Measurements from ENCODE around the gene OR5H6.
"Not testable (repeated sequence)": the region's sequence is repeated elsewhere in the genome, so short reads cannot be mapped to it uniquely, and the experiment has no call there.

OR5H6 gene

GRCh38 chr3:98263944-98264343, at the start of gene OR5H6:
TSS of gene OR5H6 (plus strand) at chr3:98264244. CDS start at chr3:98264333, 89 bp downstream.
- no peak for DNase-seq (ENCODE audit: low read depth in 1 of 2, low spot score in 1 of 2)
- in situ Hi-C loops (cut with HindIII; ENCODE audit: low pct_unique_long_range_greater_than_20kb, low sequenced_read_pairs): no loop called here
- TF ChIP-seq JUND (IDR thresholded peaks at IDR 0.05; ENCODE audit: low read depth): no peak

DNA sequence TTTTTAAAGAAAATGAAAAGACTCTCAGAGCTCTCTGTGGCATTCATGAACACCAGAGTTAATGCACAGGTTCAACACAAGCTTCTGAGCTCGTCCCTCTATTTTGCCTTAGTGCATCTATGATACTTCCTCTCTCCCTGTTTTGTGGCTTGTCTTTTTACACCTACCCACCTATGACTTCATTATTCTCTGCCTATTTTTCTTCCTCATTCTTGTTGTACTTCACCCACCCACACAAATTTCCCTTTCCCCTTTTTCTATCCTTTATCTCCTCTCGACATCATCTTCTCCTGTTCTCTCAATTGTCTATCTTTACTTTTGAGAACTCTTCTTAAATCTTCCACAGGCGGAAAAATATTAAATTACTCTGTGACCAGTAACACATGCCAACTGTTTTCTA, 49.0 kb upstream of the OR5H6 start:
- in situ Hi-C loops (cut with HindIII; ENCODE audit: low pct_unique_long_range_greater_than_20kb, low sequenced_read_pairs): no loop called here
- no peak for DNase-seq (ENCODE audit: low read depth in 1 of 2, low spot score in 1 of 2)
- no peak for TF ChIP-seq JUND (IDR thresholded peaks at IDR 0.05; ENCODE audit: low read depth)

- no peak for DNase-seq (ENCODE audit: low read depth in 1 of 2, low spot score in 1 of 2)
- in situ Hi-C loops (cut with HindIII; ENCODE audit: low pct_unique_long_range_greater_than_20kb, low sequenced_read_pairs): no loop called here
- TF ChIP-seq JUND (IDR thresholded peaks at IDR 0.05; ENCODE audit: low read depth): no peak
Measured at GRCh38 chr3:98223907-98224672, 40.0 kb upstream of the OR5H6 start.

GRCh38 chr3:98232489-98232888, 31.6 kb upstream of the OR5H6 start:
- DNase-seq (ENCODE audit: low read depth in 1 of 2, low spot score in 1 of 2): no peak
- in situ Hi-C loops (cut with HindIII; ENCODE audit: low pct_unique_long_range_greater_than_20kb, low sequenced_read_pairs): no loop called here
- TF ChIP-seq JUND (IDR thresholded peaks at IDR 0.05; ENCODE audit: low read depth): no peak

DNA sequence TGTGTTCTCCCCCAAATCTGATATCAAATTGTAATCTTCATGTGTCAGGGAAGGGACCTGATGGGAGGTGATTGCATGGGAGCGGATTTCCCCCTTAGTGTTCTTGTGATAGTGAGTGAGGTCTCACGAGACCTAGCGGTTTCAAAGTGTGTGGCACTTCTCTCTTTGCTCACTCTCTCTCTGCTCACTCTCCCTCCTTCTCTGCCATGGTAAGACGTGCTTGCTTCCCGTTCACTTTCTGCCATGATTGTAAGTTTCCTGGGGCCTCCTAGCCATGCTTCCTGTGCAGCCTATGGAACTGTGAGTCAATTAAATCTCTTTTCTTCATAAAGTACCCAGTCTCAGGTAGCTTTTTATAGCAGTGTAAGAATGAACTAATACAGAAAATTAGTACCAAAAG, 30.6 kb upstream of the OR5H6 start:
- DNase-seq (ENCODE audit: low read depth in 1 of 2, low spot score in 1 of 2): no peak
- TF ChIP-seq JUND (IDR thresholded peaks at IDR 0.05; ENCODE audit: low read depth): no peak
- in situ Hi-C loops (cut with HindIII; ENCODE audit: low pct_unique_long_range_greater_than_20kb, low sequenced_read_pairs): no loop called here

DNA sequence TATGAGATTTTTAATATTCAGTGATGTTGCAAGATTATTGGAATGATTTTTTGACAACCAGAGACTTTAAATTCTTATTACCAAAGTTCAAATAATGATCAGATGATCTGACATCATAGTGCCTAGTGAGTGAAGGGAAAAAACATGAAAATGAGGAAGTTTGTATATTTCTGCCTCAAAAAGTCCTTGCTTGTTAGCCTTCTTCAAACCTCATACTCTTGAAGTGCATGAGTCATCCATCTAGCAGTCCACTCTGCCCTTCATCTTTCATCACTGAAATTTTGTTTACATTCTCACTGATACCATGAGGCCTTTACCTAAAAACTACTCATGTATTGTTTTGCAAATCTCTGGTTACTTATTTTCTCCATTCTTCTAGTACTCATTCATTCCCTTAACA, 23.9 kb upstream of the OR5H6 start:
- in situ Hi-C loops (cut with HindIII; ENCODE audit: low pct_unique_long_range_greater_than_20kb, low sequenced_read_pairs): no loop called here
- DNase-seq (ENCODE audit: low read depth in 1 of 2, low spot score in 1 of 2): no peak
- no peak for TF ChIP-seq JUND (IDR thresholded peaks at IDR 0.05; ENCODE audit: low read depth)

GRCh38 chr3:98242155-98242554, 21.9 kb upstream of the OR5H6 start:
- in situ Hi-C loops (cut with HindIII; ENCODE audit: low pct_unique_long_range_greater_than_20kb, low sequenced_read_pairs): no loop called here
- no peak for DNase-seq (ENCODE audit: low read depth in 1 of 2, low spot score in 1 of 2)
- TF ChIP-seq JUND (IDR thresholded peaks at IDR 0.05; ENCODE audit: low read depth): no peak

DNA sequence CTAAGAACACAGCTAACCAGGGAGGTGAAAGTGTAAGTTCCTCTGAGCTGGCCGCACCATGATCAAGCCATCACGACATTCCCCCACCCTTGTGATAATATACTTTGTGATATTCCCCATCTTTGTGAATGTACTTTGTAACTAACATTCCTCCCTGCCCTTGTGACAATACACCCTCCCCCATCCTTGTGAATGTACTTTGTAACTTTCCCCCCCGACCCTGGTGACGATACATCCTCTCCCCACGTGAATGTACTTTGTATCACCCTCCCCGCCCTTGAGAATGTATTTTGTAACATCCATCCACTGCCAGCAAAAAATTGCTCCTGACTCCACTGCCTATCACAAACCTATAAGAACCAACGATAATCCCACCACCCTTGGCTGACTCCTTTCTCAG, 20.2 kb upstream of the OR5H6 start:
- no peak for TF ChIP-seq JUND (IDR thresholded peaks at IDR 0.05; ENCODE audit: low read depth)
- in situ Hi-C loops (cut with HindIII; ENCODE audit: low pct_unique_long_range_greater_than_20kb, low sequenced_read_pairs): no loop called here
- DNase-seq (ENCODE audit: low read depth in 1 of 2, low spot score in 1 of 2): no peak

DNA sequence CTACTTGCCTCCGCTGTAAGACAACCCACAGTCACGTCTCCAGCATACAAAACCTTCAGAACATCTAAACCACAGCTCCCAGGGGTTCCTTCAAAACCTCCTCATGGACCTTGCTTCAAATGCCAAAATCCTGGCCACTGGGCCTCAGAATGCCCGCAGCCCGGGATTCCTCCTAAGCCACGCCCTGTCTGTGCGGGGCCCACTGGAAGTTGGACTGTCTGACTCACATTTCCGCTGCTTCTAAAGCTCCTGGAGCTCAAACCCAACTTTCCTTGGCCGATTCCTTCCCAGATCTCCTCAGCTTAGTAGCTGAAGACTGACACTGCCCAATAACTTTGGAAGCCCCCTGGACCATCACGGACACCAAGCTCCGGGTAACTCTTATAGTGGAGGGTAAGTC, 17.9 kb upstream of the OR5H6 start:
- DNase-seq (ENCODE audit: low read depth in 1 of 2, low spot score in 1 of 2): no peak
- in situ Hi-C loops (cut with HindIII; ENCODE audit: low pct_unique_long_range_greater_than_20kb, low sequenced_read_pairs): no loop called here
- TF ChIP-seq JUND (IDR thresholded peaks at IDR 0.05; ENCODE audit: low read depth): no peak

DNA sequence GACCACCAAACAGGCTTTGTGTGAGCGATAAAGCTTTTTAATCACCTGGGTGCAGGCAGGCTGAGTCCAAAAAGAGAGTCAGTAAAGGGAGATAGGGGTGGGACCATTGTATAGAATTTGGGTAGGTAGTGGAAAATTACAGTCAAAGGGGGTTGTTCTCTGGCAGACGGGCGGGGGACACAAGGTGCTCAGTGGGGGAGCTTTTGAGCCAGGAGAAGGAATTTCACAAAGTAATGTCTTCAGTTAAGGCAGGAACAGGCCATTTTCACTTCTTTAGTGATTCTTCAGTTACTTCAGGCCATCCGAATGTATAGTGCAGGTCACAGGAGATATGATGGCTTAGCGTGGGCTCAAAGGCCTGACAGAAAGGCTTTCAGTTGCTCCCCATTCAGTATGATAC, 8.0 kb upstream of the OR5H6 start:
- DNase-seq (ENCODE audit: low read depth in 1 of 2, low spot score in 1 of 2); in situ Hi-C loops (cut with HindIII; ENCODE audit: low pct_unique_long_range_greater_than_20kb, low sequenced_read_pairs): not testable (repeated sequence)

- in situ Hi-C loops (cut with HindIII; ENCODE audit: low pct_unique_long_range_greater_than_20kb, low sequenced_read_pairs): no loop called here
- no peak for TF ChIP-seq JUND (IDR thresholded peaks at IDR 0.05; ENCODE audit: low read depth)
- DNase-seq (ENCODE audit: low read depth in 1 of 2, low spot score in 1 of 2): no peak
Measured at GRCh38 chr3:98259707-98260106, 4.3 kb upstream of the OR5H6 start.

DNA sequence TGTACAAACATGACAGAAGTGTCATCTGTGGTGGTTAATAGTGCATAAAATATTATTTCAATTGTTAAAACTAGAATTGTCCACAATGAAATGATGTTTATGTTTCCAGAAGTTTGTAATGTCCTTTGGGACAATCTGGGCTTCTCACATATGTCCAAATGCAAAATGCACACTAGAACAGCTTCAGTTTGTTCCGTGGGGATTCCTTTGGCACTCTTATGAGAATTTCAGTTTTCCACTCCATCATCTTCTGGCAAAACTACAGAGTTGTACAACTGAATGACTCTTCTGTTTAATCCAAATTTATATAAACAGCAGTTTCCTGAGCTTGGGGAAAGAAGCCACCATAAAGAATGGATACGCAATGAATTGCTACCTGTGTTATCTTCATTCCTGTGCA, 2.0 kb upstream of the OR5H6 start:
- DNase-seq (ENCODE audit: low read depth in 1 of 2, low spot score in 1 of 2): no peak
- in situ Hi-C loops (cut with HindIII; ENCODE audit: low pct_unique_long_range_greater_than_20kb, low sequenced_read_pairs): no loop called here
- no peak for TF ChIP-seq JUND (IDR thresholded peaks at IDR 0.05; ENCODE audit: low read depth)

- in situ Hi-C loops (cut with HindIII; ENCODE audit: low pct_unique_long_range_greater_than_20kb, low sequenced_read_pairs): no loop called here
- no peak for TF ChIP-seq JUND (IDR thresholded peaks at IDR 0.05; ENCODE audit: low read depth)
- DNase-seq (ENCODE audit: low read depth in 1 of 2, low spot score in 1 of 2): no peak
Measured at GRCh38 chr3:98269846-98270245, 5.8 kb downstream of the OR5H6 start.

- in situ Hi-C loops (cut with HindIII; ENCODE audit: low pct_unique_long_range_greater_than_20kb, low sequenced_read_pairs): no loop called here
- no peak for DNase-seq (ENCODE audit: low read depth in 1 of 2, low spot score in 1 of 2)
- no peak for TF ChIP-seq JUND (IDR thresholded peaks at IDR 0.05; ENCODE audit: low read depth)
Measured at GRCh38 chr3:98272126-98272525, 8.1 kb downstream of the OR5H6 start.

Data from T47D (cell line).